NCI-H748 (cell line): ENCODE data around the gene ZNF425.
A peak's percentile ranks its signal among the peaks of the same experiment; 100 is the strongest.
"Not testable (repeated sequence)": the region's sequence is repeated elsewhere in the genome, so short reads cannot be mapped to it uniquely, and the experiment has no call there.

Experiments used
- DNase-seq: peaks from one replicate; lab custom pipeline; 2025; ENCODE audit not compliant: unreplicated experiment; lab: John Stamatoyannopoulos, UW

The ZNF425 gene

GRCh38 chr7:149075286-149075685 is 50.8 kb downstream of the ZNF425 start:
- no peak for DNase-seq

GRCh38 chr7:149074116-149074885 is 51.8 kb downstream of the ZNF425 start:
- no peak for DNase-seq

- DNase-seq = no peak
Observed at GRCh38 chr7:149072438-149072775, 53.7 kb downstream of the ZNF425 start.

GRCh38 chr7:149071641-149072437 is 54.3 kb downstream of the ZNF425 start:
- no peak for DNase-seq

- DNase-seq = no peak
Observed at GRCh38 chr7:149071182-149071635, 54.9 kb downstream of the ZNF425 start.

- DNase-seq = no peak
Observed at GRCh38 chr7:149070372-149071125, 55.6 kb downstream of the ZNF425 start.

- DNase-seq = peak; percentile 15
Observed at GRCh38 chr7:149067869-149068268, 58.3 kb downstream of the ZNF425 start.

- DNase-seq = no peak
Observed at GRCh38 chr7:149063476-149063875, 62.6 kb downstream of the ZNF425 start.

- not testable (repeated sequence) for DNase-seq
Observed at GRCh38 chr7:149062217-149062899, 63.8 kb downstream of the ZNF425 start.

- DNase-seq = no peak
Observed at GRCh38 chr7:149060156-149060555, 66.0 kb downstream of the ZNF425 start.

- DNase-seq = no peak
Observed at GRCh38 chr7:149053885-149054284, 72.2 kb downstream of the ZNF425 start.

- no peak for DNase-seq
Observed at GRCh38 chr7:149053384-149053783, 72.7 kb downstream of the ZNF425 start.
